ENCODE data around the gene SPON2. TPM values are rescaled to one million over a fixed set of nuclear protein-coding genes. Genes with fewer than 3 reads are reported as not detected.

Gene SPON2
- total RNA-seq, 1 experiment from 2014 or later = 1.1 TPM

GRCh38 chr4:1210971-1211370 lies 38.6 kb upstream of the SPON2 start:
- in situ Hi-C loops (cut with HindIII; ENCODE audit: low pct_unique_long_range_greater_than_20kb, low sequenced_read_pairs) = no loop called here

GRCh38 chr4:1210241-1210841 lies 38.0 kb upstream of the SPON2 start:
- no peak for DNase-seq (ENCODE audit: low read depth, low spot score)
- in situ Hi-C loops (cut with HindIII; ENCODE audit: low pct_unique_long_range_greater_than_20kb, low sequenced_read_pairs) = no loop called here

More at GRCh38 chr4:1210971-1211370, 38.6 kb upstream of the SPON2 start:
- DNase-seq (ENCODE audit: low read depth, low spot score) = no peak

- in situ Hi-C loops (cut with HindIII; ENCODE audit: low pct_unique_long_range_greater_than_20kb, low sequenced_read_pairs) = no loop called here
- no peak for DNase-seq (ENCODE audit: low read depth, low spot score)
Measured at GRCh38 chr4:1209821-1210220, 37.4 kb upstream of the SPON2 start.

GRCh38 chr4:1208970-1209704 lies 36.8 kb upstream of the SPON2 start:
- in situ Hi-C loops (cut with HindIII; ENCODE audit: low pct_unique_long_range_greater_than_20kb, low sequenced_read_pairs) = no loop called here
- no peak for DNase-seq (ENCODE audit: low read depth, low spot score)

GRCh38 chr4:1208266-1208961 lies 36.0 kb upstream of the SPON2 start:
- in situ Hi-C loops (cut with HindIII; ENCODE audit: low pct_unique_long_range_greater_than_20kb, low sequenced_read_pairs) = no loop called here

GRCh38 chr4:1207603-1208265 lies 35.4 kb upstream of the SPON2 start:
- in situ Hi-C loops (cut with HindIII; ENCODE audit: low pct_unique_long_range_greater_than_20kb, low sequenced_read_pairs) = no loop called here
- no peak for DNase-seq (ENCODE audit: low read depth, low spot score)

More at GRCh38 chr4:1208266-1208961, 36.0 kb upstream of the SPON2 start:
- no peak for DNase-seq (ENCODE audit: low read depth, low spot score)

GRCh38 chr4:1207157-1207470 lies 34.7 kb upstream of the SPON2 start:
- no peak for DNase-seq (ENCODE audit: low read depth, low spot score)
- in situ Hi-C loops (cut with HindIII; ENCODE audit: low pct_unique_long_range_greater_than_20kb, low sequenced_read_pairs) = no loop called here

- DNase-seq (ENCODE audit: low read depth, low spot score) = no peak
- in situ Hi-C loops (cut with HindIII; ENCODE audit: low pct_unique_long_range_greater_than_20kb, low sequenced_read_pairs) = no loop called here
Measured at GRCh38 chr4:1206299-1207156, 34.1 kb upstream of the SPON2 start.

- in situ Hi-C loops (cut with HindIII; ENCODE audit: low pct_unique_long_range_greater_than_20kb, low sequenced_read_pairs) = no loop called here
- no peak for DNase-seq (ENCODE audit: low read depth, low spot score)
Measured at GRCh38 chr4:1205586-1206298, 33.4 kb upstream of the SPON2 start.

- DNase-seq (ENCODE audit: low read depth, low spot score) = no peak
- in situ Hi-C loops (cut with HindIII; ENCODE audit: low pct_unique_long_range_greater_than_20kb, low sequenced_read_pairs) = no loop called here
Measured at GRCh38 chr4:1204828-1205585, 32.6 kb upstream of the SPON2 start.

GRCh38 chr4:1204286-1204827 lies 32.0 kb upstream of the SPON2 start:
- in situ Hi-C loops (cut with HindIII; ENCODE audit: low pct_unique_long_range_greater_than_20kb, low sequenced_read_pairs) = no loop called here
- DNase-seq (ENCODE audit: low read depth, low spot score) = no peak

GRCh38 chr4:1203026-1203616 lies 30.7 kb upstream of the SPON2 start:
- DNase-seq (ENCODE audit: low read depth, low spot score) = no peak
- in situ Hi-C loops (cut with HindIII; ENCODE audit: low pct_unique_long_range_greater_than_20kb, low sequenced_read_pairs) = no loop called here

- DNase-seq (ENCODE audit: low read depth, low spot score) = no peak
- in situ Hi-C loops (cut with HindIII; ENCODE audit: low pct_unique_long_range_greater_than_20kb, low sequenced_read_pairs) = no loop called here
Measured at GRCh38 chr4:1202526-1203011, 30.2 kb upstream of the SPON2 start.

- in situ Hi-C loops (cut with HindIII; ENCODE audit: low pct_unique_long_range_greater_than_20kb, low sequenced_read_pairs) = no loop called here
Measured at GRCh38 chr4:1201851-1202525, 29.6 kb upstream of the SPON2 start.

GRCh38 chr4:1200425-1201035 lies 28.1 kb upstream of the SPON2 start:
- no peak for DNase-seq (ENCODE audit: low read depth, low spot score)
- in situ Hi-C loops (cut with HindIII; ENCODE audit: low pct_unique_long_range_greater_than_20kb, low sequenced_read_pairs) = no loop called here

More at GRCh38 chr4:1201851-1202525, 29.6 kb upstream of the SPON2 start:
- no peak for DNase-seq (ENCODE audit: low read depth, low spot score)
